GM12878 (cell line): Measurements from ENCODE around the gene SEL1L3. TPM values are rescaled to one million over a fixed set of nuclear protein-coding genes. Genes with fewer than 3 reads are reported as not detected.

ENCODE experiments used
- ATAC-seq: fragments of 200-7000 bp; cut with Tn5 transposase; 3 replicates; pipeline ENCODE4 v1.9.1; 2020; ENCODE audit warnings: mild to moderate bottlenecking, moderate library complexity
- BruUV-seq: library from RNA; stranded (reverse); fragments of 400-500 nt; replicated peaks from 2 replicates; lab custom pipeline; 2021; lab: Mats Ljungman, UMichigan
- CTCF ChIA-PET: fragments of 300-600 bp; sonication (Branson Sonifier 250); formaldehyde crosslinking; extraction: SDS; loops from one replicate; lab custom pipeline; 2021; ENCODE audit warnings: inconsistent platforms; lab: Yijun Ruan, JAX
- POLR2A ChIA-PET: fragments of 350-600 bp; formaldehyde crosslinking; extraction: SDS; loops from one replicate; lab custom pipeline; 2021; ENCODE audit warnings: inconsistent platforms; lab: Charles Lee
- RAD21 ChIA-PET: fragments of 300-600 bp; sonication (Branson Sonifier 250); formaldehyde crosslinking; loops from one replicate; lab custom pipeline; 2023; ENCODE audit warnings: antibody characterized with exemption; ENCODE audit not compliant: unreplicated experiment; lab: Charles Lee
- SMC1A ChIA-PET: fragments of 300-600 bp; sonication (Branson Sonifier 250); formaldehyde crosslinking; loops from one replicate; lab custom pipeline; 2023; ENCODE audit not compliant: unreplicated experiment, uncharacterized antibody; lab: Charles Lee
- DNase-seq: peaks from one replicate; pipeline ENCODE4 v3.0.0-alpha.2; 2011; ENCODE audit warnings: low read depth, low spot score
- FAIRE-seq: peaks from 3 replicates; lab custom pipeline; 2011; peaks lifted over from hg19 to GRCh38; lab: Jason Lieb, UNC
- H2AFZ ChIP-seq: 2 replicates; pipeline ENCODE4 v1.6.0; 2011; ENCODE audit warnings: low read depth, low read length, control low read depth; ENCODE audit not compliant: control insufficient read depth
- H3K27ac ChIP-seq: 2 replicates; pipeline ENCODE4 v1.5.1; 2011; ENCODE audit warnings: control low read depth; ENCODE audit not compliant: control insufficient read depth, insufficient read depth
- H3K27me3 ChIP-seq, 2 experiments: replicated peaks in 1 of 2; 2 replicates each; pipeline versions ENCODE4 v1.6.0 to v1.6.1; 2011; ENCODE audit warnings: low read length in 1 of 2; ENCODE audit not compliant: control insufficient read depth in 2 of 2, insufficient read depth in 2 of 2
- H3K36me3 ChIP-seq, 2 experiments: 2 replicates each; pipeline ENCODE4 v1.5.1; 2011; ENCODE audit warnings: low read length in 1 of 2; ENCODE audit not compliant: control insufficient read depth in 2 of 2, insufficient read depth in 2 of 2
- H3K4me1 ChIP-seq: 2 replicates; pipeline ENCODE4 v1.6.1; 2011; ENCODE audit warnings: mild to moderate bottlenecking, low read length, moderate library complexity, mixed read lengths; ENCODE audit not compliant: control insufficient read depth, insufficient read depth
- H3K4me2 ChIP-seq: 2 replicates; pipeline ENCODE4 v1.6.0; 2011; ENCODE audit warnings: control low read depth; ENCODE audit not compliant: control insufficient read depth, insufficient read depth
- H3K4me3 ChIP-seq: fragments of 200-600 bp; sonication (generic); 2 replicates; pipeline ENCODE4 v1.5.1; 2016
- H3K79me2 ChIP-seq: 2 replicates; pipeline ENCODE4 v1.6.0; 2011; ENCODE audit warnings: low read length; ENCODE audit not compliant: control insufficient read depth, insufficient read depth
- H3K9ac ChIP-seq: 2 replicates; pipeline ENCODE4 v1.8.0; 2011; ENCODE audit warnings: low read length, control low read depth, mixed read lengths; ENCODE audit not compliant: control insufficient read depth, insufficient read depth
- H3K9me3 ChIP-seq: replicated peaks from 3 replicates; pipeline ENCODE4 v1.5.1; 2011; ENCODE audit warnings: mild to moderate bottlenecking, low read length; ENCODE audit not compliant: control insufficient read depth, insufficient read depth
- H4K20me1 ChIP-seq: 2 replicates; pipeline ENCODE4 v1.6.0; 2011; ENCODE audit not compliant: control insufficient read depth, insufficient read depth
- E2F8 ChIP-seq: fragments of 450-650 bp; IDR thresholded peaks from 2 replicates; pipeline ENCODE4 v1.6.1; 2018; ENCODE audit warnings: mild to moderate bottlenecking, low read depth, moderate library complexity; ENCODE audit not compliant: partially characterized antibody
- FOXK2 ChIP-seq: fragments of 450-650 bp; IDR thresholded peaks from 2 replicates; pipeline ENCODE4 v1.6.1; 2017; ENCODE audit warnings: mild to moderate bottlenecking, moderate library complexity
- GATAD2B ChIP-seq: fragments of 450-650 bp; conservative IDR thresholded peaks from 2 replicates; pipeline ENCODE4 v1.6.1; 2017; ENCODE audit warnings: low read depth, mild to moderate bottlenecking, moderate library complexity
- POLR2AphosphoS2 ChIP-seq: IDR thresholded peaks from 2 replicates; pipeline ENCODE4 v1.6.1; 2011; ENCODE audit warnings: low read depth, mild to moderate bottlenecking, low read length, improper control_type of control experiment, moderate library complexity
- RELA ChIP-seq: fragments of 450-650 bp; IDR thresholded peaks from 2 replicates; pipeline ENCODE4 v1.8.0; 2014; ENCODE audit warnings: borderline replicate concordance; ENCODE audit not compliant: partially characterized antibody
- RUNX3 ChIP-seq: IDR thresholded peaks from 2 replicates; pipeline ENCODE4 v1.6.1; 2012; ENCODE audit warnings: low read length, inconsistent platforms
- SIN3A ChIP-seq: IDR thresholded peaks from 2 replicates; pipeline ENCODE4 v1.6.1; 2012; ENCODE audit warnings: low read depth, low read length, improper control_type of control experiment
- USF2 ChIP-seq: IDR thresholded peaks from 2 replicates; pipeline ENCODE4 v1.6.1; 2011; ENCODE audit warnings: low read depth, low read length, improper control_type of control experiment, borderline replicate concordance
- WGBS: methylation state at CpG from one replicate; pipeline ENCODE4 v1.1.6; 2016; ENCODE audit warnings: low lambda C conversion rate; ENCODE audit not compliant: insufficient replicate concordance, insufficient coverage; ENCODE audit errors: missing lambda C conversion rate; 5-methylcytosine and 5-hydroxymethylcytosine counted together
- in situ Hi-C: fragments of 300-500 bp; cut with MboI; formaldehyde crosslinking; loops from 9 replicates; pipeline ENCODE4 v1.14.3; 2018; ENCODE audit warnings: mixed read lengths
- intact Hi-C: fragments of 100-400 bp; cut with micrococcal nuclease; formaldehyde crosslinking; loops from one replicate; pipeline ENCODE4 v1.14.2; 2022; ENCODE audit not compliant: unreplicated experiment
- polyA plus RNA-seq, 11 experiments: library from polyadenylated mRNA; depleted of rRNA in 4 of 11; unstranded in 6 of 11; stranded (reverse) in 5 of 11; fragments of >200 nt; fragmentation: Nextera tagmentation in 4 of 11; fragmentation: Illumina TruSeq in 1 of 11; extraction: Ambion mirVana in 4 of 11; extraction: Trizol in 1 of 11; gene quantifications; 1 replicate in 1 of 11; 2 replicates in 10 of 11; pipeline versions ENCODE4 v1.2.1 to v1.2.3, GENCODE V29; 2011 to 2016; ENCODE audit warnings: inconsistent platforms in 2 of 11, missing spikeins in 2 of 11, low read depth in 1 of 11
- total RNA-seq, 4 experiments: library from RNA; depleted of rRNA in 3 of 4; stranded (reverse); fragments of >200 nt in 3 of 4; fragmentation: Illumina TruSeq in 1 of 4; extraction: Trizol in 1 of 4; gene quantifications; 2 replicates each; pipeline versions ENCODE4 v1.2.1 to v1.2.3, GENCODE V29; 2013 to 2021
- TF ChIP-seq, protein P1 (sequence below): IDR thresholded peaks from 2 replicates; pipeline ENCODE4 v1.6.1; 2011; ENCODE audit warnings: low read depth, mild to moderate bottlenecking, low read length, moderate library complexity, borderline replicate concordance; ENCODE audit errors: extremely low read depth

Gene SEL1L3
- total and polyA plus RNA-seq, 10 of the 15 experiments (the other 5 are each of a cell fraction or from before 2014, with no cell fraction given) = 20.4 to 82.2 (median 47.3) TPM

- Histone ChIP-seq H3K4me3 (no peak overlapping the region), H3K27ac (no peak overlapping the region), H2AFZ (no peak overlapping the region), H4K20me1 (no peaks in the 10 kb centered on the region), H3K9ac (no peak overlapping the region), H3K9me3 (no peaks in the 10 kb centered on the region), H3K4me2 (no peak overlapping the region)
- TF ChIP-seq E2F8 (no peak), SIN3A (no peak), USF2 (no peak), POLR2AphosphoS2 (no peak), FOXK2 (no peak), RUNX3 (no peak), RELA (no peak), GATAD2B (no peak)
- TF ChIP-seq, protein P1, sequence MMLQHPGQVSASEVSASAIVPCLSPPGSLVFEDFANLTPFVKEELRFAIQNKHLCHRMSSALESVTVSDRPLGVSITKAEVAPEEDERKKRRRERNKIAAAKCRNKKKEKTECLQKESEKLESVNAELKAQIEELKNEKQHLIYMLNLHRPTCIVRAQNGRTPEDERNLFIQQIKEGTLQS = no peak
- TF ChIP-seq, all 136 proteins: peak for 0
- intact Hi-C loops = no loop called here
- 85% methylated on average over 11 of the region's 11 CpGs for WGBS
- ChIA-PET RAD21 (no interaction called here), CTCF (no interaction called here), SMC1A (interaction anchor here (1.1 kb wide), 1 partner anchor 9 kb away, joined by 4 read pairs; no protein-coding TSS in a partner anchor), POLR2A (no interaction called here)
- no peak for DNase-seq
- no peak for FAIRE-seq
- no TSS peak for BruUV-seq
- in situ Hi-C loops = no loop called here
- Histone ChIP-seq H3K79me2 (no peaks in the 10 kb centered on the region), H3K36me3 (peaks cover 0 to 8% of the 10 kb centered on the region in 2 experiments; a peak in 1 of 4 replicates), H3K4me1 (no peaks in the 10 kb centered on the region), H3K27me3 (no peaks in the 10 kb centered on the region)
- ATAC-seq = no peak
Observed at GRCh38 chr4:25760518-25761157, 102.2 kb downstream of the SEL1L3 start.
